HG03159 (cell line): ENCODE measurements around the gene SLC37A4.

Experiments
- ATAC-seq: cut with Tn5 transposase; IDR thresholded peaks from one replicate; pipeline ENCODE4 v1.9.1; 2021; ENCODE audit warnings: mild to moderate bottlenecking, moderate library complexity; ENCODE audit not compliant: unreplicated experiment

SLC37A4 gene

DNA sequence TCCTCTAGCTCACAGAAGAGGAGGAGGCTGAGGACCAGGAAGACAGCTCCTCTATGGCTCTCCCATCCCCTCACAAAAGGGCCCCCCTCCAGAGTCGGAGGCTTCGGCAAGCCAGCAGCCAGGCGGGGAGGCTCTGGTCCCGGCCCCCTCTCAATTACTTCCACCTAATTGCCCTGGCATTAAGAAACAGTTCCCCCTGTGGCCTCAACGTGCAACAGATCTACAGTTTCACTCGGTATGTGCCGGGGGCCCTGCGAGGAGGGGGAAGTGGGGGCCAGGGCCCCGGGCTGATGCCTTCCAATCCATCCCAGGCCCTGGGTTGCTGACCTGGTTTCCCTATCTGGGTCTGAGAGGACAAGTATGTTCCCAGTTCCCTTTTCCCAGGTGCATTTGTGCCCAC lies 51.2 kb downstream of the SLC37A4 start:
- no peak for ATAC-seq

DNA sequence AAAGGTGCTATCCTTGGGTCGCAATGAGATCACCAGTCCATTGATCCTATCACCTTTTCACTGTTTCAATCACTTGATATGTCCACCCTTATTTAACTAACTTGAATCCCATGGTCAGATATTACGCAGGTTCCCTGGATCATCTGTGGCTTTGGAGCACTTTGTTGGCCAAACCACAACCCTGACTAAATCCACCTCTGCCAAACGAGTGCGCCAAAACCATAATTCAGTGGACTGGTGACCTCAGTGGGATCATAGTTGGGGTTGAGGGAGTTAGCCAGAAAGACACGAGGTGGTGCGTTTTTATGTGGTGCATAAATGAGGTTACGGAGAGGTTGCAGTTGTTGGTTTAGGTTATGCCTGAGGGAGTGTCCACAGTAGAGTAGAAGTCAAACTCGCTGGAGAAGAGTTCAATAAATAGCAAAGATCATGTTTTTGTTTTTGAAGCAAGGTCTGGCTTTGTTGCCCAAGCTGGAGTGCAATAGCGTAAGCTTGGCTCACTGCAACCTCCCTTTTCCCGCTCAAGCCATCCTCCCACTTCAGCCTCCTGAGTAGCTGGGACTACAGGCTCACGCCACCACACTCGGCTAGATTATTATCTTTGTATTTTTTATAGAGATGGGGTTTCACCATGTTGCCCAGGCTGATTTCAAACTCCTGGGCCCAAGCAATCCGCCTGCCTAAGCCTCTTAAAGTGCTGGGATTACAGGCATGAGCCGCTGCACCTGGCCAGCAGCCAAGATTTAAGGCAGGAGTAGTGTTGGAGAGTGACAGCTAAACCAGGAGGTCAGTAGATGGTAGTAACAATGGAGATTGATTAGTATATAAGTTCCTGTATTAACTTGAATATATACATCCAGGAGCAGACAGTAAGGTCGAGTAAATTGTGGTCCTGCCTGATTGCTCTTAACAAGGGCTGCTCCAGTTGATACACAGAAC lies 54.6 kb downstream of the SLC37A4 start:
- no peak for ATAC-seq
